HG03039 (cell line): ENCODE data around the gene TMEM135.
A peak's percentile ranks its signal among the peaks of the same experiment; 100 is the strongest.

Source experiments
- ATAC-seq: cut with Tn5 transposase; IDR thresholded peaks from one replicate; pipeline ENCODE4 v1.9.1; 2021; ENCODE audit warnings: mild to moderate bottlenecking, moderate library complexity; ENCODE audit not compliant: unreplicated experiment

TMEM135 gene

GRCh38 chr11:87190071-87190470 is 152.3 kb downstream of the TMEM135 start:
- ATAC-seq = no peak

GRCh38 chr11:87193756-87194470 is 156.2 kb downstream of the TMEM135 start:
- no peak for ATAC-seq

GRCh38 chr11:87194985-87195820 is 157.5 kb downstream of the TMEM135 start:
- no peak for ATAC-seq

GRCh38 chr11:87198266-87198881 is 160.6 kb downstream of the TMEM135 start:
- ATAC-seq = no peak

GRCh38 chr11:87201376-87201775 is 163.6 kb downstream of the TMEM135 start:
- no peak for ATAC-seq

- ATAC-seq = no peak
Measured at GRCh38 chr11:87203907-87204602, 166.3 kb downstream of the TMEM135 start.

- ATAC-seq = no peak
Measured at GRCh38 chr11:87212891-87213290, 175.2 kb downstream of the TMEM135 start.

GRCh38 chr11:87213444-87213843 is 175.7 kb downstream of the TMEM135 start:
- ATAC-seq = peak; percentile 64

- no peak for ATAC-seq
Measured at GRCh38 chr11:87215236-87215635, 177.5 kb downstream of the TMEM135 start.

GRCh38 chr11:87219266-87219665 is 181.5 kb downstream of the TMEM135 start:
- no peak for ATAC-seq

GRCh38 chr11:87223816-87224215 is 186.1 kb downstream of the TMEM135 start:
- no peak for ATAC-seq

- no peak for ATAC-seq
Measured at GRCh38 chr11:87224486-87224885, 186.8 kb downstream of the TMEM135 start.

GRCh38 chr11:87228820-87229219 is 191.1 kb downstream of the TMEM135 start:
- no peak for ATAC-seq

GRCh38 chr11:87230995-87231394 is 193.3 kb downstream of the TMEM135 start:
- no peak for ATAC-seq

- no peak for ATAC-seq
Measured at GRCh38 chr11:87232320-87232719, 194.6 kb downstream of the TMEM135 start.

- no peak for ATAC-seq
Measured at GRCh38 chr11:87235366-87235765, 197.6 kb downstream of the TMEM135 start.

GRCh38 chr11:87236368-87236767 is 198.6 kb downstream of the TMEM135 start:
- no peak for ATAC-seq

- ATAC-seq = no peak
Measured at GRCh38 chr11:87239001-87239400, 201.3 kb downstream of the TMEM135 start.

- ATAC-seq = no peak
Measured at GRCh38 chr11:87239531-87239930, 201.8 kb downstream of the TMEM135 start.

GRCh38 chr11:87251560-87251959 is 213.8 kb downstream of the TMEM135 start:
- ATAC-seq = no peak

GRCh38 chr11:87252869-87253268 is 215.1 kb downstream of the TMEM135 start:
- ATAC-seq = no peak
